ENCODE results near the gene PCDHA5. TPM values are rescaled to one million over a fixed set of nuclear protein-coding genes. Genes with fewer than 3 reads are reported as not detected.

The PCDHA5 gene
- total and polyA plus RNA-seq, 10 of the 15 experiments (the other 5 are each of a cell fraction or from before 2014, with no cell fraction given): under 0.01 TPM; not detected in 9

- TF ChIP-seq, protein P1, sequence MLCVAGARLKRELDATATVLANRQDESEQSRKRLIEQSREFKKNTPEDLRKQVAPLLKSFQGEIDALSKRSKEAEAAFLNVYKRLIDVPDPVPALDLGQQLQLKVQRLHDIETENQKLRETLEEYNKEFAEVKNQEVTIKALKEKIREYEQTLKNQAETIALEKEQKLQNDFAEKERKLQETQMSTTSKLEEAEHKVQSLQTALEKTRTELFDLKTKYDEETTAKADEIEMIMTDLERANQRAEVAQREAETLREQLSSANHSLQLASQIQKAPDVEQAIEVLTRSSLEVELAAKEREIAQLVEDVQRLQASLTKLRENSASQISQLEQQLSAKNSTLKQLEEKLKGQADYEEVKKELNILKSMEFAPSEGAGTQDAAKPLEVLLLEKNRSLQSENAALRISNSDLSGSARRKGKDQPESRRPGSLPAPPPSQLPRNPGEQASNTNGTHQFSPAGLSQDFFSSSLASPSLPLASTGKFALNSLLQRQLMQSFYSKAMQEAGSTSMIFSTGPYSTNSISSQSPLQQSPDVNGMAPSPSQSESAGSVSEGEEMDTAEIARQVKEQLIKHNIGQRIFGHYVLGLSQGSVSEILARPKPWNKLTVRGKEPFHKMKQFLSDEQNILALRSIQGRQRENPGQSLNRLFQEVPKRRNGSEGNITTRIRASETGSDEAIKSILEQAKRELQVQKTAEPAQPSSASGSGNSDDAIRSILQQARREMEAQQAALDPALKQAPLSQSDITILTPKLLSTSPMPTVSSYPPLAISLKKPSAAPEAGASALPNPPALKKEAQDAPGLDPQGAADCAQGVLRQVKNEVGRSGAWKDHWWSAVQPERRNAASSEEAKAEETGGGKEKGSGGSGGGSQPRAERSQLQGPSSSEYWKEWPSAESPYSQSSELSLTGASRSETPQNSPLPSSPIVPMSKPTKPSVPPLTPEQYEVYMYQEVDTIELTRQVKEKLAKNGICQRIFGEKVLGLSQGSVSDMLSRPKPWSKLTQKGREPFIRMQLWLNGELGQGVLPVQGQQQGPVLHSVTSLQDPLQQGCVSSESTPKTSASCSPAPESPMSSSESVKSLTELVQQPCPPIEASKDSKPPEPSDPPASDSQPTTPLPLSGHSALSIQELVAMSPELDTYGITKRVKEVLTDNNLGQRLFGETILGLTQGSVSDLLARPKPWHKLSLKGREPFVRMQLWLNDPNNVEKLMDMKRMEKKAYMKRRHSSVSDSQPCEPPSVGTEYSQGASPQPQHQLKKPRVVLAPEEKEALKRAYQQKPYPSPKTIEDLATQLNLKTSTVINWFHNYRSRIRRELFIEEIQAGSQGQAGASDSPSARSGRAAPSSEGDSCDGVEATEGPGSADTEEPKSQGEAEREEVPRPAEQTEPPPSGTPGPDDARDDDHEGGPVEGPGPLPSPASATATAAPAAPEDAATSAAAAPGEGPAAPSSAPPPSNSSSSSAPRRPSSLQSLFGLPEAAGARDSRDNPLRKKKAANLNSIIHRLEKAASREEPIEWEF (IDR thresholded peaks at IDR 0.05; ENCODE audit: insufficient replicate concordance, low read depth, low read length): no peak
- TF ChIP-seq, protein P2, sequence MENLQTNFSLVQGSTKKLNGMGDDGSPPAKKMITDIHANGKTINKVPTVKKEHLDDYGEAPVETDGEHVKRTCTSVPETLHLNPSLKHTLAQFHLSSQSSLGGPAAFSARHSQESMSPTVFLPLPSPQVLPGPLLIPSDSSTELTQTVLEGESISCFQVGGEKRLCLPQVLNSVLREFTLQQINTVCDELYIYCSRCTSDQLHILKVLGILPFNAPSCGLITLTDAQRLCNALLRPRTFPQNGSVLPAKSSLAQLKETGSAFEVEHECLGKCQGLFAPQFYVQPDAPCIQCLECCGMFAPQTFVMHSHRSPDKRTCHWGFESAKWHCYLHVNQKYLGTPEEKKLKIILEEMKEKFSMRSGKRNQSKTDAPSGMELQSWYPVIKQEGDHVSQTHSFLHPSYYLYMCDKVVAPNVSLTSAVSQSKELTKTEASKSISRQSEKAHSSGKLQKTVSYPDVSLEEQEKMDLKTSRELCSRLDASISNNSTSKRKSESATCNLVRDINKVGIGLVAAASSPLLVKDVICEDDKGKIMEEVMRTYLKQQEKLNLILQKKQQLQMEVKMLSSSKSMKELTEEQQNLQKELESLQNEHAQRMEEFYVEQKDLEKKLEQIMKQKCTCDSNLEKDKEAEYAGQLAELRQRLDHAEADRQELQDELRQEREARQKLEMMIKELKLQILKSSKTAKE (IDR thresholded peaks at IDR 0.05; ENCODE audit: low read depth, poor library complexity, severe bottlenecking): no peak
- TF ChIP-seq CHD4 (IDR thresholded peaks at IDR 0.05) (no peak), RFX5 (IDR thresholded peaks at IDR 0.05; ENCODE audit: low read depth, low read length) (no peak), EED (IDR thresholded peaks at IDR 0.05; ENCODE audit: low read depth) (no peak)
- TF ChIP-seq, protein P3, sequence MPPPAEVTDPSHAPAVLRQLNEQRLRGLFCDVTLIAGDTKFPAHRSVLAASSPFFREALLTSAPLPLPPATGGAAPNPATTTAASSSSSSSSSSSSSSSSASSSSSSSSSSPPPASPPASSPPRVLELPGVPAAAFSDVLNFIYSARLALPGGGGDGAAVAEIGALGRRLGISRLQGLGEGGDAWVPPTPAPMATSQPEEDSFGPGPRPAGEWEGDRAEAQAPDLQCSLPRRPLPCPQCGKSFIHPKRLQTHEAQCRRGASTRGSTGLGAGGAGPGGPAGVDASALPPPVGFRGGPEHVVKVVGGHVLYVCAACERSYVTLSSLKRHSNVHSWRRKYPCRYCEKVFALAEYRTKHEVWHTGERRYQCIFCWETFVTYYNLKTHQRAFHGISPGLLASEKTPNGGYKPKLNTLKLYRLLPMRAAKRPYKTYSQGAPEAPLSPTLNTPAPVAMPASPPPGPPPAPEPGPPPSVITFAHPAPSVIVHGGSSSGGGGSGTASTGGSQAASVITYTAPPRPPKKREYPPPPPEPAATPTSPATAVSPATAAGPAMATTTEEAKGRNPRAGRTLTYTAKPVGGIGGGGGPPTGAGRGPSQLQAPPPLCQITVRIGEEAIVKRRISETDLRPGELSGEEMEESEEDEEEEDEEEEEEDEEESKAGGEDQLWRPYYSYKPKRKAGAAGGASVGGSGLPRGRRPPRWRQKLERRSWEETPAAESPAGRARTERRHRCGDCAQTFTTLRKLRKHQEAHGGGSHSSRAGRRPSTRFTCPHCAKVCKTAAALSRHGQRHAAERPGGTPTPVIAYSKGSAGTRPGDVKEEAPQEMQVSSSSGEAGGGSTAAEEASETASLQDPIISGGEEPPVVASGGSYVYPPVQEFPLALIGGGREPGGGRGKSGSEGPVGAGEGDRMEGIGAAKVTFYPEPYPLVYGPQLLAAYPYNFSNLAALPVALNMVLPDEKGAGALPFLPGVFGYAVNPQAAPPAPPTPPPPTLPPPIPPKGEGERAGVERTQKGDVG (CRISPR knock-in tag; IDR thresholded peaks at IDR 0.05): no peak
These were observed 41.3 kb downstream of the PCDHA5 start (continued) for GRCh38 chr5:140862441-140863295.
